HL-60 (cell line): ENCODE results near the gene ATP2B3.

Source experiments
- DNase-seq, 2 experiments: peaks; one replicate each; pipeline ENCODE4 v3.0.0-alpha.2; 2010 to 2020; ENCODE audit warnings: low read depth in 1 of 2, low spot score in 1 of 2
- H3K27ac ChIP-seq: fragments of 250-450 bp; sonication (Bioruptor Pico); replicated peaks from 2 replicates; pipeline ENCODE4 v1.5.1; 2020; ENCODE audit warnings: mild to moderate bottlenecking, moderate library complexity
- H3K27me3 ChIP-seq: fragments of 250-450 bp; sonication (Bioruptor Pico); 2 replicates; pipeline ENCODE4 v1.5.1; 2021; ENCODE audit warnings: mild to moderate bottlenecking, moderate library complexity; ENCODE audit not compliant: insufficient read depth, poor library complexity, severe bottlenecking
- H3K4me3 ChIP-seq: replicated peaks from 2 replicates; pipeline ENCODE4 v1.5.1; 2011; ENCODE audit warnings: mild to moderate bottlenecking, control low read depth, low read length; ENCODE audit not compliant: insufficient read depth
- CTCF ChIP-seq: IDR thresholded peaks from one replicate; pipeline ENCODE4 v1.5.1; 2011; ENCODE audit warnings: low read length, control low read depth, inconsistent platforms; ENCODE audit not compliant: insufficient read depth
- GABPA ChIP-seq: IDR thresholded peaks from 2 replicates; pipeline ENCODE4 v1.6.1; 2012; ENCODE audit warnings: low read depth
- POLR2AphosphoS5 ChIP-seq: IDR thresholded peaks from 2 replicates; pipeline ENCODE4 v1.6.1; 2012; ENCODE audit warnings: low read depth
- SPI1 ChIP-seq: IDR thresholded peaks from 2 replicates; pipeline ENCODE4 v1.6.1; 2012; ENCODE audit warnings: low read depth, mild to moderate bottlenecking, borderline replicate concordance
- TF ChIP-seq, protein P1 (sequence below): IDR thresholded peaks from 2 replicates; pipeline ENCODE4 v1.6.1; 2012; ENCODE audit warnings: low read depth; ENCODE audit not compliant: insufficient replicate concordance

The ATP2B3 gene

DNA sequence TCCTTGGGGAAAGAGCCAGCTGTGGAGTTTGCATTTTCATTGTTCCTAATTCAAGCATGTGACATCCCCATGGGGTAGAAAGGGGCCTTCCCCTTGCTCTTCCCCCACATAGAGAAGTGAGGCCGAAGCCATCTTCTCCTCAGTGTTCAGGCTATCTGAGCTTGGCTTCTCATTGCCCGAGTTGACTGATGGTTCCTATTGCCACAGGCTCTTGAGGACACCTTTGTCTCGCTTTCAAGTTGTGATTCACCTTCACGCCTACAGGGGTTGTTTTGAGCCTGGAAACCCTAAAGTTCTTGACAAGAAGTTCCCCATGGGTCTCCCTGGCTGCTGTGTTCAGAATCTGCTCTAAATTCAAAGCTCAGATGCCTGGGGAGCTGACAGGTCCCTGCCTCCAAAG is 56.5 kb downstream of the ATP2B3 start:
- H3K27ac ChIP-seq, result no peak overlapping the region
- no peak overlapping the region for H3K4me3 ChIP-seq
- TF ChIP-seq CTCF (no peak), GABPA (no peak), SPI1 (no peak), POLR2AphosphoS5 (no peak)
- TF ChIP-seq, protein P1, sequence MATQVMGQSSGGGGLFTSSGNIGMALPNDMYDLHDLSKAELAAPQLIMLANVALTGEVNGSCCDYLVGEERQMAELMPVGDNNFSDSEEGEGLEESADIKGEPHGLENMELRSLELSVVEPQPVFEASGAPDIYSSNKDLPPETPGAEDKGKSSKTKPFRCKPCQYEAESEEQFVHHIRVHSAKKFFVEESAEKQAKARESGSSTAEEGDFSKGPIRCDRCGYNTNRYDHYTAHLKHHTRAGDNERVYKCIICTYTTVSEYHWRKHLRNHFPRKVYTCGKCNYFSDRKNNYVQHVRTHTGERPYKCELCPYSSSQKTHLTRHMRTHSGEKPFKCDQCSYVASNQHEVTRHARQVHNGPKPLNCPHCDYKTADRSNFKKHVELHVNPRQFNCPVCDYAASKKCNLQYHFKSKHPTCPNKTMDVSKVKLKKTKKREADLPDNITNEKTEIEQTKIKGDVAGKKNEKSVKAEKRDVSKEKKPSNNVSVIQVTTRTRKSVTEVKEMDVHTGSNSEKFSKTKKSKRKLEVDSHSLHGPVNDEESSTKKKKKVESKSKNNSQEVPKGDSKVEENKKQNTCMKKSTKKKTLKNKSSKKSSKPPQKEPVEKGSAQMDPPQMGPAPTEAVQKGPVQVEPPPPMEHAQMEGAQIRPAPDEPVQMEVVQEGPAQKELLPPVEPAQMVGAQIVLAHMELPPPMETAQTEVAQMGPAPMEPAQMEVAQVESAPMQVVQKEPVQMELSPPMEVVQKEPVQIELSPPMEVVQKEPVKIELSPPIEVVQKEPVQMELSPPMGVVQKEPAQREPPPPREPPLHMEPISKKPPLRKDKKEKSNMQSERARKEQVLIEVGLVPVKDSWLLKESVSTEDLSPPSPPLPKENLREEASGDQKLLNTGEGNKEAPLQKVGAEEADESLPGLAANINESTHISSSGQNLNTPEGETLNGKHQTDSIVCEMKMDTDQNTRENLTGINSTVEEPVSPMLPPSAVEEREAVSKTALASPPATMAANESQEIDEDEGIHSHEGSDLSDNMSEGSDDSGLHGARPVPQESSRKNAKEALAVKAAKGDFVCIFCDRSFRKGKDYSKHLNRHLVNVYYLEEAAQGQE, result no peak
- no peaks in the 10 kb centered on the region for H3K27me3 ChIP-seq
- DNase-seq, result peak in 1 of 2 experiments; percentile 6

DNA sequence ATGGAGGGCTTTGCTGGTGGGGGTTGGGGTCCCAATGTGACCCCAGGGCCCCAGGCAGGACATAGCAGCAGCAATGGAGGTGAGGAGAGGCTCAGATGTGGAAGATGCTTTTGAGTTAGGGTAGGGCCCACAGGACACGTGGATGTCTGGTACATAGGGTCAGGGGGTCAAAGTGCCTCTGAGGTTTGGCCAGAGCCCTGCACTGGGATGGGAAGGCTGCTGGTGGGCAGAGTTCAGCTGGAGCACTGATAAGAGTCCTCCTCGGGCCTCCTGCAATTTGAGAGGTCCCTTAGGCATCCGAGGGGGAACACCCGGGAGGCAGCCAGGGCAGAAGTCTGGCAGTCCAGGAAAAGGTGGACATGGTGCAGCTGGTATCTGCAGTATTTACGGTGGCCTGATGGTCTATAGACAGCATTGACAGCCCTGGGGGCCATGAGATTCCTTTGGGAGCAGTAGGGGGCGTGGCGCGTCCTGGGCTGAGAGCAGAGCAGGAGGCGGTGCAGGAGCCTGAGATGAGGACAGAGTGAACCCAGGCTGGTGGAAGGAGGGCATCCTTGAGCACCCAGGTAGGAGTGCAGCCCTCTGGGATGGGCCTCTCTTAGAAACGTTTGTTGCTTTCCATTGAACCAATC is 58.9 kb downstream of the ATP2B3 start:
- no peak for DNase-seq
- TF ChIP-seq SPI1 (no peak), POLR2AphosphoS5 (no peak), CTCF (no peak), GABPA (no peak)
- TF ChIP-seq, protein P1, result no peak
- Histone ChIP-seq H3K4me3 (no peak overlapping the region), H3K27ac (no peak overlapping the region), H3K27me3 (no peaks in the 10 kb centered on the region)

DNA sequence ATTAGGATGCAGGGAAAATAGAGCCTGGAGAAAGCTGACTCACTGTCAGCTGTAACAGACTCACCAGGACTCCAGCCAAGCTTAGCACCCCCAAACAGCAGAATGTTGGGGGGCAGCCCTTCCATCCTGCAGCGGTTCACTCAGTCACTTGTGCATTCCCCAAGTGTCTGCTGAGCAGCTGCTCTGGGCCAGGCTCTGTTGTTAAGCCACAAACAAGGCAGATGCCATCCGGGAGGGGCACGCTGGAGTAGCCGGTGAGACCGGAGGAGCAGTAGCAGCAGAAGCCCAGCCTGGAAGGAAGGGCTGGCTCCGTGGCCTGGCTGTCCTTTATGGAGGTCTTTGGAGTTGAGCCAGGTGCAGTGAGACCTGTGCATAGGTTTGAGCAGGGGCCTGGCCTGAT is 59.5 kb downstream of the ATP2B3 start:
- TF ChIP-seq POLR2AphosphoS5 (no peak), GABPA (no peak), SPI1 (no peak), CTCF (no peak)
- TF ChIP-seq, protein P1, result no peak
- Histone ChIP-seq H3K4me3 (no peak overlapping the region), H3K27me3 (no peaks in the 10 kb centered on the region), H3K27ac (no peak overlapping the region)
- DNase-seq, result no peak
